ENCODE measurements around the gene WDR90.

WDR90 gene

DNA sequence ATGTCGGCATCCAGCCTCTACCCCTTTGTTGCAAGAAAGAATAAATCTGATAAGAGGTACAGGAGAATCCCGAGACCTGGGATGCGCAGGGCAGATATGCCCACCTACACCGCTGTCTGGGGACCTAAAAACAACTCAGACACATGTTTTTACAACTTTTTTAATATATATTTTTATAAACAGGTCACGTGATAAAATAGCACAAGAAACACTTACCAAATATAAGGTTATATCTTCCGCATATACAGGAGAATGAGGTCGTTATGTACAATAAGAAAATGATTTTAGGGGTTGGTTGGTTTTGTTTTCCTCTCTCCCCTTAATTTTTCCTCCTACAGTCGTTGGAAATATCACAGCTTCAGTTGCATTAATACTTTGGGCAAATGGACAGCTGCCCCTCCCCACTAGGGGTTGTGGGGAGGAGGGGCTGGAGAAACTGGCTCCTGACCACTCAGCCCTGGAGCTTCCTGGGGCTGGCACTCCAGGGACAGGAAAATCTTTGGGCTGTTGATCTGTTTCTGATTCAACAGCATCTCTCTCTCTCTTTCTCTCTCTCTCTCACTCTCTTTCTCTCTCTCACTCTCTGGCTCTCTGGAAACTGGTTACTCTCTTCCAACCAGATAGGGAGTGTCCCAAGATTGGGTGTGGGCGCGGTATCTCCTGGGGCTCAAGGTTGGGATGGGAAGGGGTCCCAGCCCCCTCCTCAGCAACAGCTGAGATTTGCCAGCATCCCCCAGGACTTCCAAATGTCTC is 43.4 kb downstream of the WDR90 start:
- peaks cover 3% of the 10 kb centered on the region for H3K9me3 Mint-ChIP-seq
- no peak overlapping the region for H3K27ac Mint-ChIP-seq
- H3K27me3 Mint-ChIP-seq (ENCODE audit: low read depth, poor library complexity) = peaks cover 68% of the 10 kb centered on the region
- no peaks in the 10 kb centered on the region for H3K36me3 Mint-ChIP-seq (ENCODE audit: low read depth)
- peaks cover 24% of the 10 kb centered on the region for H3K4me1 Mint-ChIP-seq
- DNase-seq = no peak
- TF ChIP-seq, protein P1, sequence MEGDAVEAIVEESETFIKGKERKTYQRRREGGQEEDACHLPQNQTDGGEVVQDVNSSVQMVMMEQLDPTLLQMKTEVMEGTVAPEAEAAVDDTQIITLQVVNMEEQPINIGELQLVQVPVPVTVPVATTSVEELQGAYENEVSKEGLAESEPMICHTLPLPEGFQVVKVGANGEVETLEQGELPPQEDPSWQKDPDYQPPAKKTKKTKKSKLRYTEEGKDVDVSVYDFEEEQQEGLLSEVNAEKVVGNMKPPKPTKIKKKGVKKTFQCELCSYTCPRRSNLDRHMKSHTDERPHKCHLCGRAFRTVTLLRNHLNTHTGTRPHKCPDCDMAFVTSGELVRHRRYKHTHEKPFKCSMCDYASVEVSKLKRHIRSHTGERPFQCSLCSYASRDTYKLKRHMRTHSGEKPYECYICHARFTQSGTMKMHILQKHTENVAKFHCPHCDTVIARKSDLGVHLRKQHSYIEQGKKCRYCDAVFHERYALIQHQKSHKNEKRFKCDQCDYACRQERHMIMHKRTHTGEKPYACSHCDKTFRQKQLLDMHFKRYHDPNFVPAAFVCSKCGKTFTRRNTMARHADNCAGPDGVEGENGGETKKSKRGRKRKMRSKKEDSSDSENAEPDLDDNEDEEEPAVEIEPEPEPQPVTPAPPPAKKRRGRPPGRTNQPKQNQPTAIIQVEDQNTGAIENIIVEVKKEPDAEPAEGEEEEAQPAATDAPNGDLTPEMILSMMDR (IDR thresholded peaks at IDR 0.05) = no peak
- peak overlapping the region; percentile 92 for H3K4me3 Mint-ChIP-seq

DNA sequence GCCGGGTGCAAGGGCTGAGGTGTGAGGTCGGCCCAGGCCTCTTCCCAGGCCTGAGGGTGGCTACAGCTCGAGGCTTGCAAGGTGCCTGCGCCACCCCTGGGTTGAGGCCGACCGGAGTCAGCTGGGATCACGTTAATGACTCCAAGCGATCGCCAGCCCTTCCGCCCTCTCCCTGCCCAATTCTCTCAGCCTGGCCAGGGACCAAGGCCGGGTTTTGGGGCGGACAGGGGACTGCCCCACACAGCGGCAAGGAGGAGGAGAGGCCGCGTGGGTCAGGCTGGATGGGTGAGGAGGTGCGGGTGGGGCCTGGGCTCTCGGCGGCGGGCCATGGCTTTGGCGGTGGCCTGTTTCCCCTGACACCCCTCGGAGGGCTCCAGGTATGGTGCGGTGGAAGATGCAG is 44.2 kb downstream of the WDR90 start:
- TF ChIP-seq, protein P1 (IDR thresholded peaks at IDR 0.05) = no peak
- Mint-ChIP-seq H3K36me3 (ENCODE audit: low read depth) (no peaks in the 10 kb centered on the region), H3K4me3 (no peak overlapping the region), H3K4me1 (peaks cover 24% of the 10 kb centered on the region), H3K27me3 (ENCODE audit: low read depth, poor library complexity) (peaks cover 76% of the 10 kb centered on the region), H3K9me3 (peaks cover 3% of the 10 kb centered on the region), H3K27ac (no peak overlapping the region)
- no peak for DNase-seq

DNA sequence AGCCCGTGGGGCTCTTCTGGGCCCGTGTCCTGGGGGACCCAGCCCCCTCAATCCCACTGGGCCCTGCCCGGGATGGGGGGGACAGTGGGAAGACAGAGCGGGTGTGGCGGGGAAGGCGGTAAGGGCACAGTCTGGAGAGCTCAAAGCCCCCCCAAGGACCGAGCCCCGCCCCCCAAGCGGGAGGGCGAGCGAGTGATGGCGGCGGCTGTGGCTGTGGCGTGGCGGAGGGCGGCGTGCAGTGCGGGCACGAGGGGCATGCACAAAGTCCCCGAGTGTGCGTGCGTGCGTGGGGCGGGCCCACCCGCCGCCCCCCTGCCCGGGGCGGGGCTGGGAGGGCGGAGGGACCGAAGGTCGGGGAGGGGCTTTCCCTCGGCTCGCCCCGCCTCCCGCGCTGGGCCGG is 44.6 kb downstream of the WDR90 start:
- DNase-seq = no peak
- TF ChIP-seq, protein P1 (IDR thresholded peaks at IDR 0.05) = no peak
- Mint-ChIP-seq H3K36me3 (ENCODE audit: low read depth) (no peaks in the 10 kb centered on the region), H3K4me3 (no peak overlapping the region), H3K27me3 (ENCODE audit: low read depth, poor library complexity) (peaks cover 80% of the 10 kb centered on the region), H3K9me3 (peaks cover 3% of the 10 kb centered on the region), H3K4me1 (peaks cover 22% of the 10 kb centered on the region), H3K27ac (no peak overlapping the region)

DNA sequence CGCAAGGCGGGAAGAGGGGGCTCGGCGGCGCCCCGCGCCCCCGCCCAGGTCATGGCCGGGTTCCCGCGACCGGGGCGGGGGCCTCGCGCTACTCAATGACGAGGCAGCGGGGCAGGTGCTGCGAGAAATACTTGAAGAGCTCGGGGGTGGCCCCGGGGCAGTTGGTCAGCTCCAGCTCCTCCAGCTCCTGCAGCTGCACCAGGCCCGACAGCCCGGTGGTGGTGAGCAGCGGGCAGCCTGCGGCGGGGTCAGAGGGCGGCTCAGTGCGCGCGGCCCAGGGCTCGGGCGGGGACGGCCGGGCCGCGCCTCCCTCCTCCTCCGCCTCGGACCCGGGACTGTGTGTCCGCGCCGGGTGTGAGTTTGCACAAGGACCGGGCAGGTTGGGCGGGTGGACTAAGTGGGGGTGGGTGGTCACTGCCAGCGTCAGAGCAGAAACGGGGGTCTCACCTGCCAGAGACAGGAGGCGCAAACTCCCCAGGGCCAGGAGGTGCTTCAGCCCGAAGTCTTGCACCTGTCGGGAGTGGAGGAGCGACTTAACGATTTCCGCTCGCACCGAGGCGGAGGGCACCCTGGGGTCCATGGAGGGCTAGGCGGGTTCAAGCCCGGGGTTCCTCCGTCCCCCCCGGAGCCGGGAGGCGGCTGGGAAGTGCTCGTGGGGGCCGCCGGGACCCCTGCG is 45.2 kb downstream of the WDR90 start:
- Mint-ChIP-seq H3K9me3 (peaks cover 3% of the 10 kb centered on the region), H3K27me3 (ENCODE audit: low read depth, poor library complexity) (peaks cover 86% of the 10 kb centered on the region), H3K4me1 (peaks cover 17% of the 10 kb centered on the region), H3K27ac (no peak overlapping the region), H3K4me3 (no peak overlapping the region), H3K36me3 (ENCODE audit: low read depth) (no peaks in the 10 kb centered on the region)
- TF ChIP-seq, protein P1 (IDR thresholded peaks at IDR 0.05) = no peak
- DNase-seq = peak; percentile 49

DNA sequence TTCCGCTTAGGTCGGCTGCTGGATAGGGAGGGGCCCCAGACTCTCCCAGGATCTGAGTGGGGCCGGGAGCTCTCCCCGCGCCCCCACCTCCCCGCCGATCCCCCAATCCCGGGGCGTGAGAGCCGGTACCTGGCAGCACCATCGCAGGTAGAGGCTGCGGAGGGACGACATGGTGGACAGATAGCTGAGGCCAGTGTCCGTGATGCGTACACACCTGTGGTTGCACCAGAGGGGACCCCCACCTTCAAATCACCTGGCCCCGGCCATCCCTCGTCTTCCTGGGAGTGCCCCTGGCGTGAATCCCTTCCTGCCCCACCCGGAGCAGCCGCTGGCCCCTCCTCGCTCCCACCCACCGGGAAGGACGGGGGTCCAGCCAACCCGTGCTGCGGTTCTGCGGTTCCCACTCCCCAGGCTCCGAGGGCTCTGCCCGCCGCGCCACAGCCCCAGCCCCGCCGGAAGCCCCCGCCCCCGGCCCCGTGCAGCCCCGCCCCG is 45.7 kb downstream of the WDR90 start:
- no peak overlapping the region for H3K4me3 Mint-ChIP-seq
- H3K27me3 Mint-ChIP-seq (ENCODE audit: low read depth, poor library complexity) = peaks cover 92% of the 10 kb centered on the region
- no peak overlapping the region for H3K27ac Mint-ChIP-seq

More for the DNA sequence above, 45.7 kb downstream of the WDR90 start:
- Mint-ChIP-seq H3K4me1 (peaks cover 12% of the 10 kb centered on the region), H3K9me3 (peaks cover 3% of the 10 kb centered on the region), H3K36me3 (ENCODE audit: low read depth) (no peaks in the 10 kb centered on the region)
- no peak for DNase-seq
- TF ChIP-seq, protein P1 (IDR thresholded peaks at IDR 0.05) = no peak

Data from nephron progenitor cell (in vitro differentiated cells).